Endothelial cell of umbilical vein (primary cell): Measurements from ENCODE around the gene ATP13A2. TPM values are rescaled to one million over a fixed set of nuclear protein-coding genes. Genes with fewer than 3 reads are reported as not detected.

Source experiments
- BruUV-seq: library from RNA; stranded (reverse); fragments of 400-500 nt; replicated peaks from 2 replicates; lab custom pipeline; 2021; lab: Mats Ljungman, UMichigan
- CTCF ChIA-PET: fragments of 300-600, 350-600 bp; sonication (Branson Sonifier 250); formaldehyde crosslinking; loops from one replicate; lab custom pipeline; 2021; ENCODE audit warnings: antibody characterized with exemption, inconsistent platforms; lab: Charles Lee
- POLR2A ChIA-PET: fragments of 300-600, 350-600 bp; sonication (Branson Sonifier 250); formaldehyde crosslinking; loops from one replicate; lab custom pipeline; 2021; ENCODE audit warnings: antibody characterized with exemption, inconsistent platforms; lab: Charles Lee
- DNase-seq: peaks from one replicate; pipeline ENCODE4 v3.0.0-alpha.2; 2011; ENCODE audit warnings: low read depth, low spot score
- FAIRE-seq: peaks from 2 replicates; lab custom pipeline; 2011; peaks lifted over from hg19 to GRCh38; lab: Jason Lieb, UNC
- H2AFZ ChIP-seq: 2 replicates; pipeline ENCODE4 v1.6.0; 2012; ENCODE audit warnings: low read depth, low read length, control low read depth, inconsistent platforms
- H3K27ac ChIP-seq: 2 replicates; pipeline ENCODE4 v1.5.1; 2011; ENCODE audit warnings: low read depth, mild to moderate bottlenecking, control low read depth, low read length, moderate library complexity; ENCODE audit not compliant: insufficient read depth
- H3K27me3 ChIP-seq, 2 experiments: 2 replicates each; pipeline versions ENCODE4 v1.6.0 to v1.6.1; 2011; ENCODE audit warnings: low read length in 2 of 2, mixed read lengths in 1 of 2; ENCODE audit not compliant: control insufficient read depth in 2 of 2, insufficient read depth in 2 of 2
- H3K36me3 ChIP-seq, 2 experiments: 2 replicates in 1 of 2; 3 replicates in 1 of 2; pipeline ENCODE4 v1.5.1; 2011; ENCODE audit warnings: low read length in 2 of 2, mild to moderate bottlenecking in 1 of 2, moderate library complexity in 1 of 2; ENCODE audit not compliant: control insufficient read depth in 2 of 2, insufficient read depth in 2 of 2; ENCODE audit errors: extremely low read depth in 1 of 2
- H3K4me1 ChIP-seq: 3 replicates; pipeline ENCODE4 v1.5.1; 2011; ENCODE audit warnings: mild to moderate bottlenecking, low read length; ENCODE audit not compliant: control insufficient read depth, insufficient read depth; ENCODE audit errors: extremely low read depth
- H3K4me2 ChIP-seq: 2 replicates; pipeline ENCODE4 v1.6.1; 2011; ENCODE audit warnings: low read length, control low read depth, mixed read lengths; ENCODE audit not compliant: insufficient read depth
- H3K4me3 ChIP-seq, 3 experiments: fragments of 200-600 bp in 1 of 3; sonication (generic), shearing (Covaris generic) in 1 of 3; replicated peaks in 1 of 3; 2 replicates each; pipeline ENCODE4 v1.5.1; 2011 to 2016; ENCODE audit warnings: control low read depth in 3 of 3, low read length in 3 of 3, mild to moderate bottlenecking in 2 of 3, inconsistent platforms in 1 of 3, low read depth in 1 of 3, moderate library complexity in 1 of 3; ENCODE audit not compliant: insufficient read depth in 1 of 3
- H3K79me2 ChIP-seq: 2 replicates; pipeline ENCODE4 v1.6.0; 2012; ENCODE audit warnings: low read length, inconsistent platforms; ENCODE audit not compliant: control insufficient read depth, insufficient read depth
- H3K9ac ChIP-seq: replicated peaks from 2 replicates; pipeline ENCODE3; 2011; ENCODE audit warnings: low read length, control low read depth; ENCODE audit not compliant: insufficient read depth; ENCODE audit errors: extremely low read depth
- H3K9me1 ChIP-seq: replicated peaks from 3 replicates; pipeline ENCODE4 v1.6.0; 2011; ENCODE audit warnings: mild to moderate bottlenecking, low read length; ENCODE audit not compliant: control insufficient read depth, insufficient read depth; ENCODE audit errors: extremely low read depth
- H3K9me3 ChIP-seq: replicated peaks from 2 replicates; pipeline ENCODE4 v1.5.1; 2012; ENCODE audit warnings: low read length, inconsistent platforms; ENCODE audit not compliant: control insufficient read depth, insufficient read depth
- H4K20me1 ChIP-seq: replicated peaks from 2 replicates; pipeline ENCODE3; 2011; ENCODE audit warnings: mild to moderate bottlenecking, low read length; ENCODE audit not compliant: control insufficient read depth, insufficient read depth; ENCODE audit errors: extremely low read depth
- CTCF ChIP-seq, 2 donors: IDR thresholded peaks; 1 replicate in 1 of 2; 2 replicates in 1 of 2; pipeline ENCODE4 v1.5.1; 2011; ENCODE audit warnings: low read length in 2 of 2, mild to moderate bottlenecking in 2 of 2, moderate library complexity in 2 of 2, control low read depth in 1 of 2, inconsistent platforms in 1 of 2, low read depth in 1 of 2; ENCODE audit not compliant: insufficient read depth in 1 of 2; ENCODE audit errors: extremely low read depth in 1 of 2
- EZH2 ChIP-seq: IDR thresholded peaks from 2 replicates; pipeline ENCODE4 v1.6.1; 2012; ENCODE audit warnings: borderline replicate concordance, low read depth, mild to moderate bottlenecking, moderate library complexity, low read length, inconsistent platforms; ENCODE audit not compliant: severe bottlenecking
- FOS ChIP-seq: IDR thresholded peaks from 2 replicates; pipeline ENCODE4 v1.6.1; 2011; ENCODE audit warnings: mild to moderate bottlenecking, low read length, moderate library complexity, borderline replicate concordance; ENCODE audit not compliant: insufficient read depth
- JUN ChIP-seq: IDR thresholded peaks from 2 replicates; pipeline ENCODE4 v1.6.1; 2011; ENCODE audit warnings: borderline replicate concordance, low read depth; ENCODE audit not compliant: insufficient read length, insufficient read depth
- MYC ChIP-seq: IDR thresholded peaks from one replicate; pipeline ENCODE4 v1.6.1; 2011; ENCODE audit warnings: mild to moderate bottlenecking, low read depth, low read length
- POLR2A ChIP-seq: IDR thresholded peaks from 2 replicates; pipeline ENCODE4 v1.6.1; 2012; ENCODE audit warnings: low read depth, mild to moderate bottlenecking, control low read depth, low read length
- dilution Hi-C: fragments of 300-500 bp; cut with MboI; formaldehyde crosslinking; loops from one replicate; pipeline ENCODE4 v1.15.0; 2019; ENCODE audit warnings: low sequenced_read_pairs; ENCODE audit not compliant: extremely low pct_ligation_motif_present
- intact Hi-C: fragments of 100-400 bp; cut with micrococcal nuclease; formaldehyde crosslinking; loops from one replicate; pipeline ENCODE4 v1.10.0; 2022
- polyA plus RNA-seq, 4 experiments: library from polyadenylated mRNA; depleted of rRNA in 3 of 4; stranded (reverse) in 3 of 4; unstranded in 1 of 4; fragments of >200 nt; gene quantifications; 2 replicates each; pipeline versions ENCODE4 v1.2.1 to v1.2.3, GENCODE V29; 2011 to 2012; ENCODE audit warnings: missing spikeins in 1 of 4
- total RNA-seq: library from RNA; stranded (reverse); gene quantifications from 2 replicates; pipeline ENCODE4 v1.2.3, GENCODE V29; 2021

The ATP13A2 gene
- total and polyA plus RNA-seq, 2 donors (not counting 3 experiments of a cell fraction or from before 2014, with no cell fraction given), result 44.9 to 60.6 TPM

- FAIRE-seq (no peak), DNase-seq (no peak)
- no peaks in the 10 kb centered on the region for H4K20me1 ChIP-seq
- intact Hi-C loops (loop anchor here (1.0 kb wide), 1 partner anchor 12 kb away; no protein-coding TSS in a partner anchor), dilution Hi-C loops (no loop called here)
- ChIA-PET CTCF (interaction anchor here (0.8 to 2.0 kb wide), 5 partner anchors 18 to 53 kb away, joined by 3 to 8 read pairs (median 3); no protein-coding TSS in a partner anchor), POLR2A (no interaction called here)
- H3K4me1 ChIP-seq, result peaks cover 3% of the 10 kb centered on the region
- no peaks in the 10 kb centered on the region for H3K27me3 ChIP-seq
- no TSS peak for BruUV-seq
- no peak overlapping the region for H3K4me2 ChIP-seq
- H3K9me3 ChIP-seq, result no peaks in the 10 kb centered on the region
- no peak for TF ChIP-seq MYC
- TF ChIP-seq CTCF (IDR thresholded peaks at IDR 0.05; ENCODE audit: extremely low read depth in 1 of 2, insufficient read depth in 1 of 2, low read depth in 1 of 2, low read length in 2 of 2), result no peak
- TF ChIP-seq EZH2, result no peak
- no peak for TF ChIP-seq POLR2A
- TF ChIP-seq FOS, result no peak
- TF ChIP-seq JUN, result no peak
- H3K9ac ChIP-seq, result no peak overlapping the region
- H3K79me2 ChIP-seq, result no peaks in the 10 kb centered on the region
- H3K9me1 ChIP-seq, result no peaks in the 10 kb centered on the region
- no peak overlapping the region for H2AFZ ChIP-seq
- no peak overlapping the region for H3K4me3 ChIP-seq
- no peak overlapping the region for H3K27ac ChIP-seq
- peaks cover 0 to 20% of the 10 kb centered on the region in 2 experiments for H3K36me3 ChIP-seq
Observed at GRCh38 chr1:17004466-17005364, 7.0 kb downstream of the ATP13A2 start.
